ENCODE results near the gene SNHG17. TPM values are rescaled to one million over a fixed set of nuclear protein-coding genes. Genes with fewer than 3 reads are reported as not detected.
"Not testable (repeated sequence)": the region's sequence is repeated elsewhere in the genome, so short reads cannot be mapped to it uniquely, and the experiment has no call there.

The SNHG17 gene
- total RNA-seq, 1 donor from 2014 or later: 129 TPM

DNA sequence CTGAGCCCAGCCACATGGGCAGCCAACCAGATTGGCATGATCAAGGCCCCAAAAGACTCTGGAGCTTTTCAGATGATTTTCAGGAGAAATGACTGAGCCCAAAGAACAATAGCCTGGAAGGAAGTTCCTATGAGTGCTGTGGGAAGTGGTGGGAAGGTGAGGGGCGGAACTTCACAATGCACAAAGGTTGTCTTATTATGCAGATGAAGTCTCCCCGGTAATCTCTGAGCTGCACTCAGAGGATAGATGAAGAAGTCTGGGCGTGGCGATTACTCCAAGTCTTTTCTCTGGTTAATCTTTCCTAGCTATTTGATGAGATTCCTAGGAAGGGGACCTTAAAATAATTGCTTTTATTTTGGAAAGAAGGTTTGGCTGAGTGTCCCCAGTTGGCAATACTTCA is 52.0 kb downstream of the SNHG17 start:
- Histone ChIP-seq H3K9me3 (no peaks in the 10 kb centered on the region), H3K4me3 (no peak overlapping the region), H3K27ac (no peak overlapping the region), H3K27me3 (no peaks in the 10 kb centered on the region), H3K4me1 (no peaks in the 10 kb centered on the region), H3K36me3 (no peaks in the 10 kb centered on the region)
- no peak for TF ChIP-seq CTCF (IDR thresholded peaks at IDR 0.05)
- DNase-seq (ENCODE audit: low spot score in 2 of 2): no peak
- intact Hi-C loops (cut with DNase I): no loop called here

DNA sequence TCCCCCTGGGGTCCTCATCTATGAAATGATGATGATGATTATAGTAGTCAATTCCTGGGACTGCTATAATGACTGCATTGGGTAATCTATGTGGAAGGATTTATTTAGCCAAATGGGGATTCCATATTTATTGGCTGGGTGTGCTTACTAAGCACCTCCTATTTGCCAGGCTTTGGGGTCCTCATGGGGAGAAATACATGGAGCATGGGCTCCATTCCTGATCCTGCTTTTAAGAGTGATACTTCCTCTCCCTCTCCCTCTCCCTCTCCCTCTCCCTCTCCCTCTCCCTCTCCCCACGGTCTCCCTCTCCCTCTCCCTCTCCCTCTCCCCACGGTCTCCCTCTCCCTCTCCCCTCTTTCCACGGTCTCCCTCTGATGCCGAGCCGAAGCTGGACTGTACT is 57.3 kb downstream of the SNHG17 start:
- H3K4me3 ChIP-seq; H3K9me3 ChIP-seq; H3K27ac ChIP-seq; intact Hi-C loops (cut with DNase I); H3K4me1 ChIP-seq; H3K36me3 ChIP-seq; DNase-seq (ENCODE audit: low spot score in 2 of 2); H3K27me3 ChIP-seq: not testable (repeated sequence)

- intact Hi-C loops (cut with DNase I): no loop called here
- no peaks in the 10 kb centered on the region for H3K36me3 ChIP-seq
- no peaks in the 10 kb centered on the region for H3K4me1 ChIP-seq
- no peak for DNase-seq (ENCODE audit: low spot score in 2 of 2)
- H3K9me3 ChIP-seq: no peaks in the 10 kb centered on the region
- no peak for TF ChIP-seq CTCF (IDR thresholded peaks at IDR 0.05)
- no peaks in the 10 kb centered on the region for H3K27me3 ChIP-seq
- no peak overlapping the region for H3K27ac ChIP-seq
- H3K4me3 ChIP-seq: no peak overlapping the region
Observed at GRCh38 chr20:38377039-38377685, 58.0 kb downstream of the SNHG17 start.

- no peak for TF ChIP-seq CTCF (IDR thresholded peaks at IDR 0.05)
- no peak overlapping the region for H3K27ac ChIP-seq
- intact Hi-C loops (cut with DNase I): no loop called here
- no peaks in the 10 kb centered on the region for H3K4me1 ChIP-seq
- H3K36me3 ChIP-seq: no peaks in the 10 kb centered on the region
- DNase-seq (ENCODE audit: low spot score in 2 of 2): no peak
- no peaks in the 10 kb centered on the region for H3K9me3 ChIP-seq
- no peaks in the 10 kb centered on the region for H3K27me3 ChIP-seq
- no peak overlapping the region for H3K4me3 ChIP-seq
Observed at GRCh38 chr20:38373898-38374297, 61.2 kb downstream of the SNHG17 start.

DNA sequence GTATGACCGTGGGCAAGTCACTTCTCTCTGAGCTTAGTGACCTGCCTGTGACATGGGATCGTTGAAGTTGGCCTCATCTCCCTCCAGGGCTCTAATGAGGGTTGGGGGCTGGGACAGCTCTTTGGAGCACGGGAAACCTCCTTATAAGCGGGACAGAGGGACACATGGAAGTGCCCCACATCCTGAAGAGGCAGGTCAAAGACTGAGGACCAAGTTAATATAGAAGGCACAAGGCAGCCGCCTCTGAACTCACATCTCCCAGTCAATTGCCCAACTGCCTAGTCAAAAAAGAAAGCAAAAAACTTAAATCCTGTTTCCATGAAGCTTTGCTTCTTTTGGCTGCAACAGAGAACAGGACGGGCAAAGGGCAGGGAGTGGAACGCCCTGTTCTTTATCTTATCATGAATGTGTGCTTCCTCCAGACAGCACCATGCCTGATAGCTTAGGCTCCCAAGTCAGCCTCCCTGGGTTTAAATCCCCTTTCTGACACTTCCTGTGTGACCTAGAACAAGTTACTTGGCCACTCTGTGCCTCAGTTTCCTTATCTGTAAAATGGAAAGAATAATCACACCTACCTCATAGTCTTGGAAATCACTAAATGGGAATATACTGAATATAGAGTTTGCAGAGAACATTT is 61.8 kb downstream of the SNHG17 start:
- Histone ChIP-seq H3K27ac (peak overlapping the region in 1 of 2 donors; percentile 8), H3K4me1 (no peaks in the 10 kb centered on the region), H3K4me3 (no peak overlapping the region), H3K36me3 (no peaks in the 10 kb centered on the region), H3K9me3 (no peaks in the 10 kb centered on the region), H3K27me3 (no peaks in the 10 kb centered on the region)
- intact Hi-C loops (cut with DNase I): no loop called here
- TF ChIP-seq CTCF (IDR thresholded peaks at IDR 0.05): no peak
- DNase-seq (ENCODE audit: low spot score in 2 of 2): no peak

- no peak for DNase-seq (ENCODE audit: low spot score in 2 of 2)
- Histone ChIP-seq H3K9me3 (no peaks in the 10 kb centered on the region), H3K27me3 (no peaks in the 10 kb centered on the region), H3K4me1 (no peaks in the 10 kb centered on the region), H3K27ac (peak overlapping the region in 1 of 2 donors; percentile 8), H3K4me3 (no peak overlapping the region), H3K36me3 (no peaks in the 10 kb centered on the region)
- intact Hi-C loops (cut with DNase I): no loop called here
- TF ChIP-seq CTCF (IDR thresholded peaks at IDR 0.05): no peak
Observed at GRCh38 chr20:38372806-38373205, 62.3 kb downstream of the SNHG17 start.

Other genes starting within 250 kb of the SNHG17 start
- 15.2 TPM for gene KIAA1755, start 174.6 kb downstream of the SNHG17 start, total RNA-seq
- not detected for gene BPI, start 131.2 kb downstream of the SNHG17 start, total RNA-seq
- gene LBP, start 88.8 kb downstream of the SNHG17 start, total RNA-seq: 18.8 TPM
- gene RALGAPB, start 37.5 kb upstream of the SNHG17 start, total RNA-seq: 19.4 TPM
- not detected for gene ADIG, start 145.9 kb upstream of the SNHG17 start, total RNA-seq
- not detected for gene ARHGAP40, start 166.5 kb upstream of the SNHG17 start, total RNA-seq